Rectal smooth muscle tissue (tissue), 1 donor: Measurements from ENCODE around the gene CASKIN1.

Experiments
- H3K27ac ChIP-seq: one replicate; pipeline ENCODE4 v1.7.0; 2013; ENCODE audit warnings: low read depth, low read length, inconsistent platforms
- H3K27me3 ChIP-seq: one replicate; pipeline ENCODE4 v1.7.0; 2013; ENCODE audit warnings: low read length; ENCODE audit not compliant: control insufficient read depth, insufficient read depth
- H3K36me3 ChIP-seq: one replicate; pipeline ENCODE4 v1.7.0; 2013; ENCODE audit warnings: low read length; ENCODE audit not compliant: control insufficient read depth, insufficient read depth
- H3K4me1 ChIP-seq: one replicate; pipeline ENCODE4 v1.7.0; 2013; ENCODE audit warnings: low read length; ENCODE audit not compliant: control insufficient read depth, insufficient read depth
- H3K4me3 ChIP-seq: one replicate; pipeline ENCODE4 v1.7.0; 2013; ENCODE audit warnings: low read length
- H3K9ac ChIP-seq: one replicate; pipeline ENCODE4 v1.7.0; 2013; ENCODE audit warnings: low read length

The CASKIN1 gene

DNA sequence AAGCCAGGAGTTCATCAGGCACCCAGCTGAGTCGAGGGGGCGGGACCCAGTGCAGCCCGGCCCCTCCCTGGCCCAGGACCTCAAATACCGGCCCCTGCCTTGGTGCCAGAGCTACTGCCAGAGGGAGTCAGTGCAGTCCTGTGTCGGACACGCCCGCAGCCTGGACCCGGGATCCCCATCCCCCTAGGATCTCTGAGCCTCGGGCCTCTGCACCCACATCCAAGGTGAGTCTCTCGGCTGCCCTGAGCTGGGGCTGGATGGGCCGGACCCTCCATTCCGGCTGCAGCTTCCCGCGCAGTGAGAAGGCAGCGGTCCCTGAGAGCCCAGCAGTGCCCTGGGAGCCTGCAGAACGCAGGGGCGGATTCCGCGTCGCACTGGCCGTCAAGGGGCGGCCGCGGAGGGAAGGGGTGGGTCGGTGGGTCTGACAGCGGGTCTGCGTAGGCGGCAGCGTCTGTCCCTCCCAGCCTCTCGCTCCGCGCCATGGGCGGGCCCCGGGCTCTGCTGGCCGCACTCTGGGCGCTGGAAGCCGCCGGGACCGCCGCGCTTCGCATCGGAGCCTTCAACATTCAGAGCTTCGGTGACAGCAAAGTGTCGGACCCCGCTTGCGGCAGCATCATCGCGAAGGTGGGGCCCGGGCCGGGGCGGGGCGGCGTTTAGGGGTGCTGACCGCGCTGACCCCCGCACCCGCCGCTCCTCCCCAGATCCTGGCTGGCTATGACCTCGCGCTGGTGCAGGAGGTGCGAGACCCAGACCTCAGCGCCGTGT is 40.1 kb upstream of the CASKIN1 start, which contains the start of gene DNASE1L2:
TSS of gene DNASE1L2 (plus strand) at position 108 of the 765 bp plus-strand sequence. CDS start at position 481, 373 bp downstream.
- Histone ChIP-seq H3K27ac (no peak within 1 kb of the TSS), H3K27me3 (peaks cover 3% of the 10 kb centered on the region), H3K4me3 (peak within 1 kb of the TSS; percentile 36), H3K4me1 (no peaks in the 10 kb centered on the region), H3K9ac (no peak within 1 kb of the TSS), H3K36me3 (peaks cover 36% of the 10 kb centered on the region)

DNA sequence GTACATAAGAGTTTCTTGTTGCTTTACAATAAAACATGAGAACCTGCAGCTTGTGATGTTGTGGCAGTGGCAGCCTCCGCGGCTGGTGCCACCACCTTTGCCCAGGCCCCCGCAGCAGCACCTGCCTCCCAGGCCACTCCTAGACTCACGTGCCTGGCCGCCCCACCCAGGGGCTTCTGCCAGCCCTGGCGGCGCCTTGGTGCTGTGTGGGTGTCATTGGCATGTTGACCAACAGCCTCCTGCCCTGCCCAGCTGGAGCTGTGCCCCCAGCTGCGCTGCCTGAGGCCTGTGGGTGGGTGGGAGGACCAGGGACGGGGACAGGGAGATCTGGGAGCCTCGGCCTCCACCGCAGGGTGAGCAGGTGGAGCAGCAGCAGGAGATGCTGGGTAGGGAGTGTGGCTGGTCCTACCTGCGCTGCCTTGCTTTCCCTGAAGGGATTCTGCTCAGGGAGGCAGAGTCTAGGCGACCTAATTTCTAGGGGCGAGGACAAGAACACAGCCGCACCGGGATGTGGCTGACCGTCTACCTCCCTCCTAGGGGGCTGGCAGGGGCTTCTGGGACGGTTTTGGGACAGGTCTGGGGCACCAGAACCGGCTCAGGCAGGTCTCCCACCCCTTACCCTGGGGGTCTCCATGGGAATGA is 39.4 kb upstream of the CASKIN1 start:
- H3K36me3 ChIP-seq: peaks cover 38% of the 10 kb centered on the region
- H3K27ac ChIP-seq: no peak overlapping the region
- H3K27me3 ChIP-seq: peaks cover 3% of the 10 kb centered on the region
- no peak overlapping the region for H3K9ac ChIP-seq
- no peak overlapping the region for H3K4me3 ChIP-seq
- no peaks in the 10 kb centered on the region for H3K4me1 ChIP-seq

GRCh38 chr16:2235234-2235651 is 38.8 kb upstream of the CASKIN1 start:
- H3K27ac ChIP-seq: no peak overlapping the region
- H3K4me1 ChIP-seq: no peaks in the 10 kb centered on the region
- peaks cover 38% of the 10 kb centered on the region for H3K36me3 ChIP-seq

DNA sequence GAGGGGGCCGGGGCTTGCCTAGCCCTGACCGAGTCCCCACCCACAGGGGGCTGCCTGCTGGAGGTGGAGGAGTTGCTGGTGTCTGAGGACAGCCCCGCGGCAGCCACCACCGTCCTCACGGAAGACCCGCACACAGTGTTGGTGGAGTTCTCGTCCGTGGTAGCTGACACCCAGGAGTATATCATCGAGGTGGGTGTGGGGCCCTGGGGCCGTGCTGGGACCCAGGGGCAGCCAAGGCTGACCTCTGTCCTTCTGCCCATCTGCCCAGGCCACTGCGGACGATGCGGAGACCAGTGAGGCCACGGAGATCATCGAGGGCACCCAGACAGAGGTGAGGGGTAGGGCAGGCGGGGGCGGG is 38.4 kb upstream of the CASKIN1 start:
- Histone ChIP-seq H3K36me3 (peaks cover 42% of the 10 kb centered on the region), H3K27ac (no peak overlapping the region)

More at GRCh38 chr16:2235234-2235651, 38.8 kb upstream of the CASKIN1 start:
- Histone ChIP-seq H3K27me3 (peaks cover 3% of the 10 kb centered on the region), H3K4me3 (no peak overlapping the region), H3K9ac (no peak overlapping the region)

DNA sequence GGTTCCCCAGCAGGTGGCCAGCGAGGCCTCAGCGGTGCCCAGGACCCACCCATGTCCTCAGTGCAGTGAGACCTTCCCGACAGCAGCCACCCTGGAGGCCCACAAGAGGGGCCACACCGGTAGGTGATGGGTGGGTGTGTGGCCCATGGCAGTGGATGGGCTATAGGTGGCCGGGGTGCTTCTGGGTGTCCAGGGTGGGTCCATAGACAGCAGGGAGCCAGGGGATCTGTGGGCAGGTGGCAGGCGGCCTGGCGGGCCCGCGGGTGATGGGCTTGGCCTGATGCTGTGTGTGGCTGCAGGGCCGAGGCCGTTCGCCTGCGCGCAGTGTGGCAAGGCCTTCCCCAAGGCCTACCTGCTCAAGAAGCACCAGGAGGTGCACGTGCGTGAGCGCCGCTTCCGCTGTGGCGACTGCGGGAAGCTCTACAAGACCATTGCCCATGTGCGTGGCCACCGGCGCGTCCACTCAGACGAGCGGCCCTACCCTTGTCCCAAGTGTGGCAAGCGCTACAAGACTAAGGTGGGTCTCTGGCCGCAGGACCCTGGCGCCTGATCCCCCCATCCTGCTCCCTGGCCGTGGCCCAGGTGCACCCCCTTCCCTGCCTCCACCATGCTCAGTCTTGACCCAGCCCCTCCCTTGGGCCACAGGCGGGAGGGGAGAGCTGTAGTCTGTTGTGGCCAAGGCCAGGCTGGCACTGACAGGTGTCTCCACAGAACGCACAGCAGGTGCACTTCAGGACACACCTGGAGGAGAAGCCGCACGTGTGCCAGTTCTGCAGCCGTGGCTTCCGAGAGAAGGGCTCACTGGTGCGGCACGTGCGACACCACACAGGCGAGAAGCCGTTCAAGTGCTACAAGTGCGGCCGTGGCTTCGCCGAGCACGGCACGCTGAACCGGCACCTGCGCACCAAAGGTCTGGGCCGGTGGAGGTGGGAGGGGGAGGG is 37.7 kb upstream of the CASKIN1 start:
- peaks cover 7% of the 10 kb centered on the region for H3K27me3 ChIP-seq
- peaks cover 47% of the 10 kb centered on the region for H3K36me3 ChIP-seq
- no peaks in the 10 kb centered on the region for H3K4me1 ChIP-seq
- no peak overlapping the region for H3K4me3 ChIP-seq
- no peak overlapping the region for H3K27ac ChIP-seq
- H3K9ac ChIP-seq: no peak overlapping the region

More for the DNA sequence above, 38.4 kb upstream of the CASKIN1 start:
- Histone ChIP-seq H3K4me1 (no peaks in the 10 kb centered on the region), H3K4me3 (no peak overlapping the region), H3K27me3 (peaks cover 3% of the 10 kb centered on the region), H3K9ac (no peak overlapping the region)

GRCh38 chr16:2233046-2233775 is 36.8 kb upstream of the CASKIN1 start:
- H3K4me3 ChIP-seq: no peak overlapping the region
- H3K9ac ChIP-seq: no peak overlapping the region
- H3K4me1 ChIP-seq: no peaks in the 10 kb centered on the region
- peaks cover 50% of the 10 kb centered on the region for H3K36me3 ChIP-seq
- H3K27me3 ChIP-seq: peaks cover 7% of the 10 kb centered on the region
- H3K27ac ChIP-seq: no peak overlapping the region

- Histone ChIP-seq H3K36me3 (peaks cover 50% of the 10 kb centered on the region), H3K9ac (no peak overlapping the region), H3K27ac (no peak overlapping the region), H3K27me3 (peaks cover 7% of the 10 kb centered on the region), H3K4me1 (no peaks in the 10 kb centered on the region), H3K4me3 (no peak overlapping the region)
Observed at GRCh38 chr16:2232094-2232990, 35.9 kb upstream of the CASKIN1 start.

GRCh38 chr16:2231016-2231931 is 34.9 kb upstream of the CASKIN1 start:
- no peak overlapping the region for H3K9ac ChIP-seq
- peaks cover 4% of the 10 kb centered on the region for H3K27me3 ChIP-seq
- no peak overlapping the region for H3K27ac ChIP-seq
- H3K4me1 ChIP-seq: no peaks in the 10 kb centered on the region
- H3K4me3 ChIP-seq: no peak overlapping the region
- peaks cover 54% of the 10 kb centered on the region for H3K36me3 ChIP-seq

DNA sequence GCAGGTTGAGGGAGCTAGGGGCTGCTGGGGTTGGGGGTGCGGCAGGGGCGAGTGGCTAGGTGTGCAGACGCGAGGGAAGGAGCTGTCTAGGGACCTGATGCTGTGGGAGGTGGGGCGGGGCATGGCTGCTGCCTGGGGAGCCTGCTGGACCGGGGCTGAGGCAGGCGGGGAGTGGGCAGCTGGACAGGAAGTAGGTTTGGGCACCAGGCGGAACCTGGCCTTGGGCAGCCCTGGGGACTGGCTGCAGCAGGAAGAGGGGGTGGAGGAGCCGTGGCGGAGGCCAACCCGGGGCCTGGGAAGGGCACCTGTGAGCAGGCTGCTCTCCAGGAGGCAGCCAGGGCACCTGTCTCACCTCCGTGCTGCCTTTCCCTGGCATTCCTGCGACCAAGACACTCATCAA is 34.0 kb upstream of the CASKIN1 start:
- Histone ChIP-seq H3K27me3 (peaks cover 4% of the 10 kb centered on the region), H3K36me3 (peaks cover 51% of the 10 kb centered on the region), H3K9ac (no peak overlapping the region), H3K4me1 (no peaks in the 10 kb centered on the region), H3K27ac (no peak overlapping the region), H3K4me3 (no peak overlapping the region)

DNA sequence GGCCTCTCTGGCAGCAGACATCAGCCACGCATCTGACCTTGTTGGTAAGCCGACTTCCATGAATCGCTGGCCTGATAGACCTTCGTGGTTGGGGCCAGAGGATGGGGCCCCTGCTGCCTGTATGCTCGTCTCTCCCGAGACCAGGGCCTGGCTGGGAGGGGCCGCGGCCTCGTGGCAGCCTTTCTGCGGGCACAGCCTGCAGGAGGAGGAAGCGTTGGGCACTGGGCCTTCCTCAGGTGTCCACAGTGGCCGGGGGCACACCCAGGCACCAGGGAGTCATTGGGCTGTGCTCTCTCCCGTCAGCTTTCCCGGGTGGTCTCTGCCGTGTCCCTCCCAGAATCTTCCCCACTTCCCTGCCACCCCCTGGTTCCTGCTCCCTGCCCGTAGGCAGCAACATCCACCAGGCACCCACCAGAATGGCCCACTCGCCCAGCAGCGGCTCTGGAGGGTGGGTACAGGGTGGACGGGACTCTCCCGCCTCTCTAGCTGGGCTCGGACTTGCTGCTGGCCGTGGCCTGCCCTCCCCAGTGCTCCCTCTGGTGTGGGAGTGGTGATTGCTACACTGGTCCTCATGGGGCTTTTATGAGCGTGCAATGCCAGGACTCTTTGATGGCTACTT is 33.3 kb upstream of the CASKIN1 start:
- Histone ChIP-seq H3K4me1 (peaks cover 2% of the 10 kb centered on the region), H3K9ac (no peak overlapping the region), H3K4me3 (no peak overlapping the region), H3K27me3 (peaks cover 4% of the 10 kb centered on the region), H3K27ac (no peak overlapping the region), H3K36me3 (peaks cover 45% of the 10 kb centered on the region)
